Astrocyte of the cerebellum (primary cell): Measurements from ENCODE around the gene RAB10.
"Not testable (repeated sequence)": the region's sequence is repeated elsewhere in the genome, so short reads cannot be mapped to it uniquely, and the experiment has no call there.

Source experiments
- DNase-seq: peaks from one replicate; pipeline ENCODE4 v3.0.0-alpha.2; 2011; ENCODE audit warnings: low read depth
- H3K4me3 ChIP-seq: 2 replicates; pipeline ENCODE4 v1.5.1; 2011; ENCODE audit warnings: mild to moderate bottlenecking, low read depth, low read length, moderate library complexity
- CTCF ChIP-seq: IDR thresholded peaks from 2 replicates; pipeline ENCODE4 v1.5.1; 2012; ENCODE audit warnings: low read length, low read depth, moderate library complexity, mild to moderate bottlenecking; ENCODE audit errors: missing control alignments
- in situ Hi-C: cut with HindIII; loops from 2 replicates; pipeline ENCODE4 v1.10.0; 2017; ENCODE audit warnings: low sequenced_read_pairs

Gene RAB10

GRCh38 chr2:26100384-26100783 lies 66.5 kb downstream of the RAB10 start:
- in situ Hi-C loops = no loop called here
- DNase-seq = no peak

GRCh38 chr2:26103752-26104151 lies 69.9 kb downstream of the RAB10 start:
- in situ Hi-C loops = no loop called here
- DNase-seq = no peak
- no peak for TF ChIP-seq CTCF
- no peak overlapping the region for H3K4me3 ChIP-seq

More at GRCh38 chr2:26100384-26100783, 66.5 kb downstream of the RAB10 start:
- TF ChIP-seq CTCF = no peak
- no peak overlapping the region for H3K4me3 ChIP-seq

GRCh38 chr2:26108701-26109100 lies 74.8 kb downstream of the RAB10 start:
- DNase-seq, in situ Hi-C loops, H3K4me3 ChIP-seq: not testable (repeated sequence)

- no peak for TF ChIP-seq CTCF
- H3K4me3 ChIP-seq = no peak overlapping the region
- in situ Hi-C loops = no loop called here
- DNase-seq = no peak
Measured at GRCh38 chr2:26112201-26112600, 78.3 kb downstream of the RAB10 start.

GRCh38 chr2:26114151-26114550 lies 80.3 kb downstream of the RAB10 start:
- DNase-seq = no peak
- H3K4me3 ChIP-seq = no peak overlapping the region
- in situ Hi-C loops = no loop called here
- no peak for TF ChIP-seq CTCF

- no peak for DNase-seq
- H3K4me3 ChIP-seq = no peak overlapping the region
- TF ChIP-seq CTCF = no peak
- in situ Hi-C loops = no loop called here
Measured at GRCh38 chr2:26118682-26119081, 84.8 kb downstream of the RAB10 start.

- in situ Hi-C loops = no loop called here
- no peak overlapping the region for H3K4me3 ChIP-seq
- DNase-seq = no peak
- TF ChIP-seq CTCF = no peak
Measured at GRCh38 chr2:26119521-26119920, 85.6 kb downstream of the RAB10 start.
